Subcutaneous abdominal adipose tissue (tissue), 5 donors: ENCODE results near the gene CHRNA1.
"Not testable (repeated sequence)": the region's sequence is repeated elsewhere in the genome, so short reads cannot be mapped to it uniquely, and the experiment has no call there.

ENCODE experiments used
- H3K27ac ChIP-seq: one replicate; pipeline ENCODE4 v1.7.0; 2013; ENCODE audit warnings: low read depth, mild to moderate bottlenecking, inconsistent platforms, low read length, moderate library complexity
- H3K27me3 ChIP-seq, 5 donors: one replicate each; pipeline ENCODE4 v1.7.0; 2013; ENCODE audit warnings: low read length in 5 of 5, inconsistent platforms in 1 of 5; ENCODE audit not compliant: control insufficient read depth in 5 of 5, insufficient read depth in 4 of 5
- H3K36me3 ChIP-seq, 5 donors: one replicate each; pipeline ENCODE4 v1.7.0; 2013; ENCODE audit warnings: low read length in 5 of 5; ENCODE audit not compliant: control insufficient read depth in 5 of 5, insufficient read depth in 5 of 5
- H3K4me1 ChIP-seq, 5 donors: one replicate each; pipeline ENCODE4 v1.7.0; 2013; ENCODE audit warnings: low read length in 5 of 5, mild to moderate bottlenecking in 3 of 5, moderate library complexity in 1 of 5; ENCODE audit not compliant: control insufficient read depth in 5 of 5, insufficient read depth in 5 of 5
- H3K4me3 ChIP-seq, 5 donors: one replicate each; pipeline ENCODE4 v1.7.0; 2013; ENCODE audit warnings: low read length in 5 of 5, low read depth in 1 of 5
- H3K9ac ChIP-seq, 5 donors: one replicate each; pipeline ENCODE4 v1.7.0; 2013; ENCODE audit warnings: low read length in 5 of 5, mild to moderate bottlenecking in 4 of 5, moderate library complexity in 3 of 5
- H3K9me3 ChIP-seq, 5 donors: one replicate each; pipeline ENCODE4 v1.7.0; 2013; ENCODE audit warnings: low read length in 5 of 5; ENCODE audit not compliant: control insufficient read depth in 5 of 5
- donor health status: healthy.
- donor health status: healthy.
- donor health status: healthy.
- donor health status: healthy.
- donor health status: healthy.

The CHRNA1 gene

GRCh38 chr2:174726212-174726611 is 38.1 kb downstream of the CHRNA1 start:
- H3K4me3 ChIP-seq: no peak overlapping the region
- H3K36me3 ChIP-seq: no peaks in the 10 kb centered on the region
- H3K4me1 ChIP-seq: peaks cover 1 to 18% (median 15%) of the 10 kb centered on the region in 5 donors
- no peak overlapping the region for H3K27ac ChIP-seq
- peaks cover 0 to 13% (median 2%) of the 10 kb centered on the region in 5 donors for H3K27me3 ChIP-seq
- peaks cover 0 to 1% (median 0%) of the 10 kb centered on the region in 5 donors for H3K9me3 ChIP-seq
- H3K9ac ChIP-seq: no peak overlapping the region

GRCh38 chr2:174722942-174723592 is 41.2 kb downstream of the CHRNA1 start:
- H3K9ac ChIP-seq: no peak overlapping the region
- peaks cover 0 to 6% (median 0%) of the 10 kb centered on the region in 5 donors for H3K9me3 ChIP-seq

GRCh38 chr2:174719016-174719415 is 45.3 kb downstream of the CHRNA1 start:
- Histone ChIP-seq H3K27me3 (no peaks in the 10 kb centered on the region), H3K27ac (no peak overlapping the region), H3K36me3 (no peaks in the 10 kb centered on the region), H3K4me1 (peaks cover 0 to 23% (median 18%) of the 10 kb centered on the region in 5 donors), H3K9ac (no peak overlapping the region), H3K4me3 (no peak overlapping the region), H3K9me3 (peaks cover 0 to 6% (median 0%) of the 10 kb centered on the region in 5 donors)

More at GRCh38 chr2:174722942-174723592, 41.2 kb downstream of the CHRNA1 start:
- peaks cover 0 to 2% (median 0%) of the 10 kb centered on the region in 5 donors for H3K27me3 ChIP-seq
- H3K4me1 ChIP-seq: peaks cover 0 to 6% (median 0%) of the 10 kb centered on the region in 5 donors
- no peak overlapping the region for H3K27ac ChIP-seq
- no peak overlapping the region for H3K4me3 ChIP-seq
- H3K36me3 ChIP-seq: no peaks in the 10 kb centered on the region

GRCh38 chr2:174718591-174718990 is 45.7 kb downstream of the CHRNA1 start:
- no peaks in the 10 kb centered on the region for H3K27me3 ChIP-seq
- H3K9ac ChIP-seq: no peak overlapping the region
- no peak overlapping the region for H3K4me3 ChIP-seq
- no peak overlapping the region for H3K27ac ChIP-seq
- peaks cover 0 to 24% (median 19%) of the 10 kb centered on the region in 5 donors for H3K4me1 ChIP-seq
- peaks cover 0 to 6% (median 0%) of the 10 kb centered on the region in 5 donors for H3K9me3 ChIP-seq
- no peaks in the 10 kb centered on the region for H3K36me3 ChIP-seq

- peaks cover 0 to 27% (median 22%) of the 10 kb centered on the region in 5 donors for H3K4me1 ChIP-seq
- H3K9ac ChIP-seq: no peak overlapping the region
- H3K9me3 ChIP-seq: peaks cover 0 to 6% (median 0%) of the 10 kb centered on the region in 5 donors
- no peaks in the 10 kb centered on the region for H3K36me3 ChIP-seq
- H3K27ac ChIP-seq: no peak overlapping the region
- no peaks in the 10 kb centered on the region for H3K27me3 ChIP-seq
- H3K4me3 ChIP-seq: no peak overlapping the region
These were observed 46.4 kb downstream of the CHRNA1 start for GRCh38 chr2:174717916-174718315.

- Histone ChIP-seq H3K9me3 (peaks cover 0 to 6% (median 0%) of the 10 kb centered on the region in 5 donors), H3K27me3 (no peaks in the 10 kb centered on the region), H3K4me1 (peaks cover 0 to 34% (median 28%) of the 10 kb centered on the region in 5 donors), H3K36me3 (no peaks in the 10 kb centered on the region), H3K4me3 (no peak overlapping the region), H3K27ac (no peak overlapping the region), H3K9ac (no peak overlapping the region)
These were observed 47.0 kb downstream of the CHRNA1 start for GRCh38 chr2:174717273-174717672.

- Histone ChIP-seq H3K36me3 (no peaks in the 10 kb centered on the region), H3K4me1 (peaks cover 0 to 39% (median 28%) of the 10 kb centered on the region in 5 donors), H3K4me3 (no peak overlapping the region), H3K27me3 (no peaks in the 10 kb centered on the region), H3K27ac (no peak overlapping the region), H3K9me3 (peaks cover 0 to 6% (median 0%) of the 10 kb centered on the region in 5 donors), H3K9ac (no peak overlapping the region)
These were observed 47.5 kb downstream of the CHRNA1 start for GRCh38 chr2:174716785-174717184.

GRCh38 chr2:174713686-174714085 is 50.6 kb downstream of the CHRNA1 start:
- Histone ChIP-seq H3K27me3 (no peaks in the 10 kb centered on the region), H3K4me3 (no peak overlapping the region), H3K4me1 (peaks cover 0 to 40% (median 28%) of the 10 kb centered on the region in 5 donors), H3K36me3 (no peaks in the 10 kb centered on the region), H3K9me3 (no peaks in the 10 kb centered on the region), H3K9ac (no peak overlapping the region), H3K27ac (no peak overlapping the region)

GRCh38 chr2:174711206-174711605 is 53.1 kb downstream of the CHRNA1 start:
- no peak overlapping the region for H3K27ac ChIP-seq
- H3K27me3 ChIP-seq: no peaks in the 10 kb centered on the region
- no peak overlapping the region for H3K4me3 ChIP-seq
- no peaks in the 10 kb centered on the region for H3K9me3 ChIP-seq
- no peak overlapping the region for H3K9ac ChIP-seq
- H3K36me3 ChIP-seq: no peaks in the 10 kb centered on the region
- peaks cover 0 to 30% (median 19%) of the 10 kb centered on the region in 5 donors for H3K4me1 ChIP-seq

- H3K4me3 ChIP-seq, H3K36me3 ChIP-seq, H3K9me3 ChIP-seq, H3K27me3 ChIP-seq, H3K9ac ChIP-seq, H3K27ac ChIP-seq: not testable (repeated sequence)
- H3K4me1 ChIP-seq: peaks cover 0 to 33% (median 14%) of the 10 kb centered on the region in 5 donors
These were observed 54.8 kb downstream of the CHRNA1 start for GRCh38 chr2:174709416-174710004.
